ENCODE measurements around the gene YES1. TPM values are rescaled to one million over a fixed set of nuclear protein-coding genes. Genes with fewer than 3 reads are reported as not detected.
"Not testable (repeated sequence)": the region's sequence is repeated elsewhere in the genome, so short reads cannot be mapped to it uniquely, and the experiment has no call there.

YES1 gene
- total RNA-seq, 1 donor from 2014 or later: 17.1 TPM

DNA sequence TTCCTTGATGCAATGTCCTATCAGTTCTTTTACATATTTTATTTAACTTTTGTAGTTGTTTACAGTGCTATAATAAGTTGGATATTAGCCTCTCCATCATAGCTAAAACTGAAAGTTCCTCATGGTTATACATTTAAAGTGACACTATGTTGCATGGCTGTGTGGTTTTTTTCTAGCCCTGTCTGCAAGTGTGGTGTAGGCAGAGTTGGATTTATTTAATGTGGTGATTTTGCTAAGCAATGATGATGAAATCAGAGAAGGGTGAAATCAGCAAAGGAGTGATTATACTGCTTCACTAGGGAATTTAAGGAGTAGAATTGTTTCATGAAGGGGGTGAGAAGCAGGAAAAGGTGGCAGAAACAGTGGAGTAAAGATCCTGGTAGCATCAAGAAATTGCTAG, 81.3 kb downstream of the YES1 start:
- no peak for DNase-seq
- no peaks in the 10 kb centered on the region for H3K4me1 Mint-ChIP-seq (ENCODE audit: low read depth, unreplicated experiment)
- H3K4me3 Mint-ChIP-seq (ENCODE audit: unreplicated experiment): no peak overlapping the region
- H3K27ac Mint-ChIP-seq (ENCODE audit: unreplicated experiment): no peak overlapping the region
- TF ChIP-seq, protein P1, sequence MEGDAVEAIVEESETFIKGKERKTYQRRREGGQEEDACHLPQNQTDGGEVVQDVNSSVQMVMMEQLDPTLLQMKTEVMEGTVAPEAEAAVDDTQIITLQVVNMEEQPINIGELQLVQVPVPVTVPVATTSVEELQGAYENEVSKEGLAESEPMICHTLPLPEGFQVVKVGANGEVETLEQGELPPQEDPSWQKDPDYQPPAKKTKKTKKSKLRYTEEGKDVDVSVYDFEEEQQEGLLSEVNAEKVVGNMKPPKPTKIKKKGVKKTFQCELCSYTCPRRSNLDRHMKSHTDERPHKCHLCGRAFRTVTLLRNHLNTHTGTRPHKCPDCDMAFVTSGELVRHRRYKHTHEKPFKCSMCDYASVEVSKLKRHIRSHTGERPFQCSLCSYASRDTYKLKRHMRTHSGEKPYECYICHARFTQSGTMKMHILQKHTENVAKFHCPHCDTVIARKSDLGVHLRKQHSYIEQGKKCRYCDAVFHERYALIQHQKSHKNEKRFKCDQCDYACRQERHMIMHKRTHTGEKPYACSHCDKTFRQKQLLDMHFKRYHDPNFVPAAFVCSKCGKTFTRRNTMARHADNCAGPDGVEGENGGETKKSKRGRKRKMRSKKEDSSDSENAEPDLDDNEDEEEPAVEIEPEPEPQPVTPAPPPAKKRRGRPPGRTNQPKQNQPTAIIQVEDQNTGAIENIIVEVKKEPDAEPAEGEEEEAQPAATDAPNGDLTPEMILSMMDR (IDR thresholded peaks at IDR 0.05; ENCODE audit: partially characterized antibody, unreplicated experiment): no peak
- H3K9me3 Mint-ChIP-seq (ENCODE audit: unreplicated experiment): peaks cover 3% of the 10 kb centered on the region
- no peaks in the 10 kb centered on the region for H3K27me3 Mint-ChIP-seq (ENCODE audit: unreplicated experiment)
- H3K36me3 Mint-ChIP-seq (ENCODE audit: unreplicated experiment): no peaks in the 10 kb centered on the region

DNA sequence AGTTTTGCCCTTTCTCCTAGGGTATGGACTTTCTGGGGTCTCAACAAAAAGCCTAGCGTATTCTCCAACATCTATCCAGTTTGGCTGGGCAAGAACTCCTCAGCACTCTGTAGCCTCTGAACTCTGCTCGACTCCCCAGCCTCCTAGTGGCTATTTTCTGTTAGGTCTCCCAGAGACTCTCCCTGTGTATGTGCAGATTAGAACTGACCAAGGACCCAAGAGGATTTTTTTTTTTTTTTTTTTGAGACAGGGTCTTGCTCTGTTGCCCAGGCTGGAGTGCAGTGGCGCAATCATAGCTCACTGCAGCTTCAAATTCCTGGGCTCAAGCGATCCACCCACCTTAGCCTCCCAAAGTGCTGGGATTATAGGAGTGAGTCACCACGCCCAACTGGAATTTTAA, 81.9 kb downstream of the YES1 start:
- not testable (repeated sequence) for H3K4me1 Mint-ChIP-seq (ENCODE audit: low read depth, unreplicated experiment); H3K4me3 Mint-ChIP-seq (ENCODE audit: unreplicated experiment); H3K9me3 Mint-ChIP-seq (ENCODE audit: unreplicated experiment); H3K27ac Mint-ChIP-seq (ENCODE audit: unreplicated experiment); H3K36me3 Mint-ChIP-seq (ENCODE audit: unreplicated experiment); DNase-seq; H3K27me3 Mint-ChIP-seq (ENCODE audit: unreplicated experiment)
- TF ChIP-seq, protein P1 (IDR thresholded peaks at IDR 0.05; ENCODE audit: partially characterized antibody, unreplicated experiment): peak; percentile 15

DNA sequence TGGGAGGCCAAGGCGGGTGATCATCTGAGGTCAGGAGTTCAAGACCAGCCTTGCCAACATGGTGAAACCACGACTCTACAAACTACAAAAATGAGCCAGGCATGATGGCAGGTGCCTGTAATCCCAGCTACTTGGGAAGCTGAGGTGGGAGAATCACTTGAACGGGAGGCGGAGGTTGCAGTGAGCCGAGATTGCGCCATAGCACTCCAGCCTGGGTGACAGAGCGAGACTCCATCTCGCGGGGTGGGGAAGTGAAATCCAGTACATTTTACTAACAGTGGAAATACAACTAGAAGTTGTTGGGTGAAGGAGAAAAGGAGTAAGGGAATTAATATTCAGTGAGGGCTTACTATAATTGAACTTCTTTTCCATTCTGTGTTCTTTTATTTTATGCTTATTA, 86.4 kb downstream of the YES1 start:
- Mint-ChIP-seq H3K4me3 (ENCODE audit: unreplicated experiment) (no peak overlapping the region), H3K27ac (ENCODE audit: unreplicated experiment) (no peak overlapping the region), H3K27me3 (ENCODE audit: unreplicated experiment) (no peaks in the 10 kb centered on the region), H3K9me3 (ENCODE audit: unreplicated experiment) (no peaks in the 10 kb centered on the region), H3K4me1 (ENCODE audit: low read depth, unreplicated experiment) (no peaks in the 10 kb centered on the region), H3K36me3 (ENCODE audit: unreplicated experiment) (no peaks in the 10 kb centered on the region)
- DNase-seq: no peak
- TF ChIP-seq, protein P1 (IDR thresholded peaks at IDR 0.05; ENCODE audit: partially characterized antibody, unreplicated experiment): no peak

DNA sequence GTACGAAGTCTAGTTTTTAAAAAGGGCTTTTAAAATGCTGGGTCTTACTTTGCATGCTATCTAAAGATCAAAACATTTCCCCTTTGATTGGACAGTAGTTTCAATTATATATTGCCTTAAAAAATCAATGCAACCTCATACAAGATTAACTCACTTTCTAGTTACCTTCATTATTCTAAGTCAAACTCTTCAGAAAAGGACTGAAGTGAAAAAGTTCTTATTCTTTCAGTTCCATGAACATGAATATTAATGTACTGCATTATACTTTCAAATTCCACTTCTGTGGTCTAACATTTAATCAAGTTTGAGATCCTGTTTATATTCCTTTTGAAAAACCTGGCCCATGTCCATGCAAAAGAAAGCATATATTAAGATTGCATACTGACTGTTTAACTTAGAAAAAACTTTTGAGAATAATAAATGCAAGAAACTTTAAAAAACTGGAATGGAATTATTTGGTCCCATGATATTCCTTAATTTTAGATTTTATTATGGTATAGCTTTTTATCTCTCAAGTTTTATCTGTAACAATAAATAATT, 88.4 kb downstream of the YES1 start:
- TF ChIP-seq, protein P1 (IDR thresholded peaks at IDR 0.05; ENCODE audit: partially characterized antibody, unreplicated experiment): no peak
- no peak for DNase-seq
- no peaks in the 10 kb centered on the region for H3K27me3 Mint-ChIP-seq (ENCODE audit: unreplicated experiment)
- no peaks in the 10 kb centered on the region for H3K4me1 Mint-ChIP-seq (ENCODE audit: low read depth, unreplicated experiment)
- no peak overlapping the region for H3K27ac Mint-ChIP-seq (ENCODE audit: unreplicated experiment)
- H3K36me3 Mint-ChIP-seq (ENCODE audit: unreplicated experiment): no peaks in the 10 kb centered on the region
- no peak overlapping the region for H3K4me3 Mint-ChIP-seq (ENCODE audit: unreplicated experiment)
- H3K9me3 Mint-ChIP-seq (ENCODE audit: unreplicated experiment): no peaks in the 10 kb centered on the region

DNA sequence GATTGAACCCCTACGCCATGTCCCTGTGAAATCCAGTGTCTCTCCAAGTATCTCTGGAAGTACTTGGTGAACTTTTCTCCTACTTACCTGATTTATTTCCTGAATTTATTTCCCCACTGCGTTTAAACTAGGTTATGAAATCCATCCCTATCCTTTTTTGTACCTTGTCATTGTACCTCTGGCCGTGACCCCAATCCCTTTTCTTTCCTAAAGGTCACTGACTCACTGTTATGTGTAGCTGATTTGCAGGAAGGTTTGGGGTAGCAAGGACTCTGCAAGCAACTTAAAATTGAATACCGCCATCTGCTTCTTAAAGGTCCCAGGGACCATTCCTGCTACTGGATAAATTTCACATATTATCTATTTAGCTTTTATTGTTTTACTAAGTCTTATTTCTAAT, 95.0 kb downstream of the YES1 start:
- no peak for DNase-seq
- Mint-ChIP-seq H3K4me1 (ENCODE audit: low read depth, unreplicated experiment) (no peaks in the 10 kb centered on the region), H3K4me3 (ENCODE audit: unreplicated experiment) (no peak overlapping the region), H3K36me3 (ENCODE audit: unreplicated experiment) (peaks cover 3% of the 10 kb centered on the region), H3K9me3 (ENCODE audit: unreplicated experiment) (no peaks in the 10 kb centered on the region), H3K27ac (ENCODE audit: unreplicated experiment) (no peak overlapping the region), H3K27me3 (ENCODE audit: unreplicated experiment) (no peaks in the 10 kb centered on the region)
- TF ChIP-seq, protein P1 (IDR thresholded peaks at IDR 0.05; ENCODE audit: partially characterized antibody, unreplicated experiment): no peak

All from glutamatergic neuron (in vitro differentiated cells).